Activated B cell treated with CpG ODN at 0.5 μM for 24 hours (primary cell): ENCODE data around the gene USP40. TPM values are rescaled to one million over a fixed set of nuclear protein-coding genes. Genes with fewer than 3 reads are reported as not detected.

Source experiments
- ATAC-seq: fragments of 200-7000 bp; cut with Tn5 transposase; one replicate; pipeline ENCODE4 v1.10.0; 2021; ENCODE audit warnings: low read depth, mild to moderate bottlenecking, moderate library complexity
- CTCF ChIA-PET: fragments of 350-600 bp; sonication (Branson Sonifier 250); formaldehyde crosslinking; loops from one replicate; lab custom pipeline; 2021; ENCODE audit warnings: antibody characterized with exemption; lab: Charles Lee
- POLR2A ChIA-PET: fragments of 350-600 bp; sonication (Branson Sonifier 250); formaldehyde crosslinking; loops from one replicate; lab custom pipeline; 2021; ENCODE audit warnings: antibody characterized with exemption; lab: Charles Lee
- DNase-seq: peaks from one replicate; pipeline ENCODE4 v3.0.0; 2022
- H3K27ac Mint-ChIP-seq: one replicate; pipeline ENCODE4 v1.8.0; 2020; ENCODE audit warnings: mixed read lengths
- H3K27me3 Mint-ChIP-seq: one replicate; pipeline ENCODE4 v1.8.0; 2021; ENCODE audit warnings: mixed read lengths
- H3K36me3 Mint-ChIP-seq: one replicate; pipeline ENCODE4 v1.8.0; 2021; ENCODE audit warnings: low read depth, mixed read lengths
- H3K4me1 Mint-ChIP-seq: one replicate; pipeline ENCODE4 v1.8.0; 2021; ENCODE audit warnings: mixed read lengths
- H3K4me3 Mint-ChIP-seq: one replicate; pipeline ENCODE4 v1.8.0; 2020; ENCODE audit warnings: mild to moderate bottlenecking, mixed read lengths
- H3K9me3 Mint-ChIP-seq: one replicate; pipeline ENCODE4 v1.8.0; 2020; ENCODE audit warnings: mixed read lengths
- intact Hi-C: fragments of 100-400 bp; cut with micrococcal nuclease; formaldehyde crosslinking; loops from one replicate; pipeline ENCODE4 v1.15.1; 2024
- total RNA-seq: library from RNA; stranded (reverse); gene quantifications from 2 replicates; pipeline ENCODE4 v1.2.3, GENCODE V29; 2022
- TF ChIP-seq, protein P1 (sequence below): fragments of 200-600 bp; IDR thresholded peaks from one replicate; pipeline ENCODE4 v1.8.0; 2022; ENCODE audit warnings: antibody characterized with exemption, mild to moderate bottlenecking

Gene USP40
- total RNA-seq, 1 donor from 2014 or later = 30.4 TPM

- Mint-ChIP-seq H3K4me1 (no peaks in the 10 kb centered on the region), H3K4me3 (no peak overlapping the region), H3K9me3 (peaks cover 2% of the 10 kb centered on the region), H3K36me3 (no peaks in the 10 kb centered on the region), H3K27me3 (peaks cover 19% of the 10 kb centered on the region), H3K27ac (no peak overlapping the region)
- intact Hi-C loops = no loop called here
- ChIA-PET CTCF (no interaction called here), POLR2A (no interaction called here)
- TF ChIP-seq, protein P1, sequence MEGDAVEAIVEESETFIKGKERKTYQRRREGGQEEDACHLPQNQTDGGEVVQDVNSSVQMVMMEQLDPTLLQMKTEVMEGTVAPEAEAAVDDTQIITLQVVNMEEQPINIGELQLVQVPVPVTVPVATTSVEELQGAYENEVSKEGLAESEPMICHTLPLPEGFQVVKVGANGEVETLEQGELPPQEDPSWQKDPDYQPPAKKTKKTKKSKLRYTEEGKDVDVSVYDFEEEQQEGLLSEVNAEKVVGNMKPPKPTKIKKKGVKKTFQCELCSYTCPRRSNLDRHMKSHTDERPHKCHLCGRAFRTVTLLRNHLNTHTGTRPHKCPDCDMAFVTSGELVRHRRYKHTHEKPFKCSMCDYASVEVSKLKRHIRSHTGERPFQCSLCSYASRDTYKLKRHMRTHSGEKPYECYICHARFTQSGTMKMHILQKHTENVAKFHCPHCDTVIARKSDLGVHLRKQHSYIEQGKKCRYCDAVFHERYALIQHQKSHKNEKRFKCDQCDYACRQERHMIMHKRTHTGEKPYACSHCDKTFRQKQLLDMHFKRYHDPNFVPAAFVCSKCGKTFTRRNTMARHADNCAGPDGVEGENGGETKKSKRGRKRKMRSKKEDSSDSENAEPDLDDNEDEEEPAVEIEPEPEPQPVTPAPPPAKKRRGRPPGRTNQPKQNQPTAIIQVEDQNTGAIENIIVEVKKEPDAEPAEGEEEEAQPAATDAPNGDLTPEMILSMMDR = no peak
- ATAC-seq (no peak), DNase-seq (no peak)
These were observed 36.9 kb upstream of the USP40 start for GRCh38 chr2:233603520-233603919.

GRCh38 chr2:233602076-233602475, 35.5 kb upstream of the USP40 start:
- CTCF ChIA-PET = no interaction called here
- Mint-ChIP-seq H3K4me3 (no peak overlapping the region), H3K27ac (no peak overlapping the region), H3K9me3 (peaks cover 2% of the 10 kb centered on the region), H3K36me3 (no peaks in the 10 kb centered on the region), H3K27me3 (peaks cover 19% of the 10 kb centered on the region), H3K4me1 (no peaks in the 10 kb centered on the region)
- TF ChIP-seq, protein P1 = no peak
- POLR2A ChIA-PET = no interaction called here
- DNase-seq (no peak), ATAC-seq (no peak)
- intact Hi-C loops = no loop called here

- ChIA-PET CTCF (no interaction called here), POLR2A (no interaction called here)
- DNase-seq = no peak
- H3K27me3 Mint-ChIP-seq = peaks cover 19% of the 10 kb centered on the region
- intact Hi-C loops = no loop called here
- peaks cover 2% of the 10 kb centered on the region for H3K9me3 Mint-ChIP-seq
- no peak overlapping the region for H3K4me3 Mint-ChIP-seq
- peaks cover 5% of the 10 kb centered on the region for H3K4me1 Mint-ChIP-seq
- no peak overlapping the region for H3K27ac Mint-ChIP-seq
- TF ChIP-seq, protein P1 = no peak
- no peaks in the 10 kb centered on the region for H3K36me3 Mint-ChIP-seq
- ATAC-seq = no peak
These were observed 33.8 kb upstream of the USP40 start for GRCh38 chr2:233600386-233600785.

DNA sequence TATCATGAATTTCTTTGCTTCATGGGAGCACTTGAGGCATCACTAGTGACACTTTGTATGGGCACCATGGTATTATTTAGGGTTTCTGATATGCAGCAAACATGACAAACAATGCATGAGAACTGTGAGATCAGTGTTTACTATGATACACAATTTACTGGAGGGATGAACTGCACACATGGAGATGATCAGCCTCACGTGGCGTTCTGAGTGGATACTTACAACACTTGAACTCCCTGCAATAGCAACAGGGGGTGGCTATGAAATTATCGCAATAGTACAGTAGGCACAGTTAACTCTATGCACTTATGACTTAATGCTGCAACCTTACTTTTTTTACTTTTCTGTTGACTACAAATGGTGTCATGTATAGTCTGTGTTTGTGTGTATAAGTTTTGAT, 32.4 kb upstream of the USP40 start:
- H3K4me1 Mint-ChIP-seq = peaks cover 5% of the 10 kb centered on the region
- TF ChIP-seq, protein P1 = no peak
- H3K4me3 Mint-ChIP-seq = no peak overlapping the region
- peaks cover 2% of the 10 kb centered on the region for H3K9me3 Mint-ChIP-seq
- DNase-seq (no peak), ATAC-seq (no peak)
- ChIA-PET CTCF (no interaction called here), POLR2A (no interaction called here)
- peaks cover 19% of the 10 kb centered on the region for H3K27me3 Mint-ChIP-seq
- intact Hi-C loops = no loop called here
- H3K27ac Mint-ChIP-seq = no peak overlapping the region
- no peaks in the 10 kb centered on the region for H3K36me3 Mint-ChIP-seq

- ChIA-PET POLR2A (no interaction called here), CTCF (no interaction called here)
- intact Hi-C loops = no loop called here
- Mint-ChIP-seq H3K4me1 (peaks cover 9% of the 10 kb centered on the region), H3K27me3 (peaks cover 15% of the 10 kb centered on the region), H3K27ac (no peak overlapping the region), H3K4me3 (no peak overlapping the region), H3K36me3 (no peaks in the 10 kb centered on the region), H3K9me3 (no peaks in the 10 kb centered on the region)
- no peak for DNase-seq
- TF ChIP-seq, protein P1 = no peak
- ATAC-seq = no peak
These were observed 30.9 kb upstream of the USP40 start for GRCh38 chr2:233597522-233597921.
